H9 (cell line): Measurements from ENCODE around the gene ARIH1. TPM values are rescaled to one million over a fixed set of nuclear protein-coding genes. Genes with fewer than 3 reads are reported as not detected.

Experiments used
- DNase-seq: peaks from one replicate; pipeline ENCODE4 v3.0.0-alpha.2; 2017
- H2AFZ ChIP-seq: one replicate; pipeline ENCODE4 v1.6.1; 2013; ENCODE audit warnings: mild to moderate bottlenecking, low read length, control low read depth, moderate library complexity
- H2AK5ac ChIP-seq: 2 replicates; pipeline ENCODE4 v1.6.1; 2013; ENCODE audit warnings: low read length, control low read depth, mixed read lengths; ENCODE audit not compliant: insufficient read length
- H2BK120ac ChIP-seq: one replicate; pipeline ENCODE4 v1.6.1; 2013; ENCODE audit warnings: low read depth, mild to moderate bottlenecking, low read length, control low read depth, inconsistent platforms; ENCODE audit not compliant: poor library complexity, severe bottlenecking
- H2BK12ac ChIP-seq: 2 replicates; pipeline ENCODE4 v1.6.1; 2013; ENCODE audit warnings: low read length, control low read depth, mixed read lengths, low read depth; ENCODE audit not compliant: insufficient read length
- H2BK15ac ChIP-seq: 2 replicates; pipeline ENCODE4 v1.6.1; 2013; ENCODE audit warnings: low read depth, low read length, control low read depth
- H2BK20ac ChIP-seq: one replicate; pipeline ENCODE4 v1.6.1; 2013; ENCODE audit warnings: low read depth, mild to moderate bottlenecking, low read length, control low read depth, inconsistent platforms; ENCODE audit not compliant: poor library complexity, severe bottlenecking
- H2BK5ac ChIP-seq: 2 replicates; pipeline ENCODE4 v1.6.1; 2013; ENCODE audit warnings: low read length, control low read depth, mixed read lengths; ENCODE audit not compliant: insufficient read length
- H3K14ac ChIP-seq: 2 replicates; pipeline ENCODE4 v1.6.1; 2013; ENCODE audit warnings: low read length, control low read depth; ENCODE audit not compliant: insufficient read depth
- H3K18ac ChIP-seq: 2 replicates; pipeline ENCODE4 v1.6.1; 2013; ENCODE audit warnings: low read depth, mild to moderate bottlenecking, mixed read lengths, low read length, control low read depth; ENCODE audit not compliant: insufficient read length
- H3K23ac ChIP-seq: 2 replicates; pipeline ENCODE4 v1.6.1; 2013; ENCODE audit warnings: low read length, control low read depth, mixed read lengths, low read depth; ENCODE audit not compliant: insufficient read length
- H3K23me2 ChIP-seq: 2 replicates; pipeline ENCODE4 v1.6.1; 2013; ENCODE audit warnings: low read depth, mild to moderate bottlenecking, mixed read lengths, low read length, control low read depth; ENCODE audit not compliant: insufficient read length, poor library complexity, severe bottlenecking
- H3K27ac ChIP-seq: 2 replicates; pipeline ENCODE4 v1.5.1; 2013; ENCODE audit warnings: low read length, control low read depth, mixed read lengths, low read depth; ENCODE audit not compliant: insufficient read length
- H3K27me3 ChIP-seq: 2 replicates; pipeline ENCODE4 v1.6.1; 2013; ENCODE audit warnings: low read length, control low read depth, inconsistent platforms; ENCODE audit not compliant: insufficient read depth
- H3K4ac ChIP-seq: 2 replicates; pipeline ENCODE4 v1.6.1; 2013; ENCODE audit warnings: low read depth, mild to moderate bottlenecking, control low read depth, inconsistent platforms, low read length, moderate library complexity
- H3K4me1 ChIP-seq: 2 replicates; pipeline ENCODE4 v1.6.1; 2013; ENCODE audit warnings: low read length, control low read depth, inconsistent platforms; ENCODE audit not compliant: insufficient read depth
- H3K4me2 ChIP-seq: 2 replicates; pipeline ENCODE4 v1.6.1; 2013; ENCODE audit warnings: low read length, control low read depth, mixed read lengths; ENCODE audit not compliant: insufficient read length, insufficient read depth
- H3K56ac ChIP-seq: 2 replicates; pipeline ENCODE4 v1.6.1; 2013; ENCODE audit warnings: low read depth, mild to moderate bottlenecking, mixed read lengths, low read length, control low read depth; ENCODE audit not compliant: insufficient read length
- H3K79me1 ChIP-seq: 2 replicates; pipeline ENCODE4 v1.6.1; 2013; ENCODE audit warnings: low read depth, mild to moderate bottlenecking, moderate library complexity, low read length, control low read depth, inconsistent platforms; ENCODE audit not compliant: insufficient read depth, poor library complexity, severe bottlenecking
- H3K79me2 ChIP-seq: 2 replicates; pipeline ENCODE4 v1.6.1; 2013; ENCODE audit warnings: low read length, control low read depth, inconsistent platforms; ENCODE audit not compliant: insufficient read depth
- H3K9ac ChIP-seq: 2 replicates; pipeline ENCODE4 v1.6.1; 2013; ENCODE audit warnings: low read length, control low read depth, mixed read lengths; ENCODE audit not compliant: insufficient read length; ENCODE audit errors: extremely low read depth
- H3K9me3 ChIP-seq: one replicate; pipeline ENCODE4 v1.6.1; 2013; ENCODE audit warnings: low read depth, low read length, inconsistent platforms; ENCODE audit not compliant: control insufficient read depth
- H3T11ph ChIP-seq: one replicate; pipeline ENCODE4 v1.6.1; 2013; ENCODE audit warnings: mild to moderate bottlenecking, low read length, control low read depth, inconsistent platforms
- H4K20me1 ChIP-seq: one replicate; pipeline ENCODE4 v1.6.1; 2013; ENCODE audit not compliant: control insufficient read depth, insufficient read length, insufficient read depth
- H4K5ac ChIP-seq: 2 replicates; pipeline ENCODE4 v1.6.1; 2013; ENCODE audit warnings: low read depth, mild to moderate bottlenecking, mixed read lengths, low read length, control low read depth; ENCODE audit not compliant: insufficient read length
- H4K8ac ChIP-seq: replicated peaks from 2 replicates; pipeline ENCODE4 v1.6.1; 2013; ENCODE audit warnings: low read length, control low read depth, mixed read lengths, low read depth; ENCODE audit not compliant: insufficient read length
- H4K91ac ChIP-seq: 2 replicates; pipeline ENCODE4 v1.6.1; 2013; ENCODE audit warnings: low read depth, mild to moderate bottlenecking, moderate library complexity, mixed read lengths, low read length, control low read depth; ENCODE audit not compliant: insufficient read length
- H3K27ac Mint-ChIP-seq, 3 experiments: 2 replicates in 2 of 3; 3 replicates in 1 of 3; pipeline ENCODE4 v1.8.0; 2020 to 2021; ENCODE audit warnings: mixed read lengths in 3 of 3, mild to moderate bottlenecking in 1 of 3, moderate library complexity in 1 of 3
- H3K27me3 Mint-ChIP-seq: 2 replicates; pipeline ENCODE4 v1.8.0; 2021; ENCODE audit warnings: low read depth, mild to moderate bottlenecking, moderate library complexity, mixed read lengths
- H3K36me3 Mint-ChIP-seq, 3 experiments: 2 replicates in 2 of 3; 3 replicates in 1 of 3; pipeline ENCODE4 v1.8.0; 2020 to 2021; ENCODE audit warnings: low read depth in 3 of 3, mixed read lengths in 3 of 3; ENCODE audit not compliant: insufficient read depth in 1 of 3
- H3K4me1 Mint-ChIP-seq, 2 experiments: 2 replicates each; pipeline ENCODE4 v1.8.0; 2020; ENCODE audit warnings: mixed read lengths in 2 of 2
- H3K4me3 Mint-ChIP-seq, 2 experiments: 2 replicates in 1 of 2; 3 replicates in 1 of 2; pipeline ENCODE4 v1.8.0; 2020 to 2021; ENCODE audit warnings: mild to moderate bottlenecking in 2 of 2, mixed read lengths in 2 of 2, moderate library complexity in 1 of 2
- H3K9me3 Mint-ChIP-seq, 2 experiments: 2 replicates in 1 of 2; 3 replicates in 1 of 2; pipeline ENCODE4 v1.8.0; 2020; ENCODE audit warnings: mild to moderate bottlenecking in 2 of 2, mixed read lengths in 2 of 2, moderate library complexity in 1 of 2
- CTCF ChIP-seq: fragments of 200-600 bp; sonication (generic); conservative IDR thresholded peaks from 3 replicates; pipeline ENCODE4 v1.8.0; 2021; ENCODE audit warnings: antibody characterized with exemption, mild to moderate bottlenecking
- WGBS: extraction: QIAGEN DNeasy Blood & Tissue Kit; methylation state at CpG from one replicate; pipeline ENCODE4 v1.1.7; 2013; ENCODE audit warnings: missing lambda C conversion rate, low lambda C conversion rate, mixed read lengths; ENCODE audit not compliant: insufficient read length; ENCODE audit errors: extremely low coverage; 5-methylcytosine and 5-hydroxymethylcytosine counted together
- total RNA-seq: library from RNA; stranded (reverse); gene quantifications from 2 replicates; pipeline ENCODE4 v1.2.1, GENCODE V29; 2021

Gene ARIH1
- total RNA-seq, 1 experiment from 2014 or later = 158 TPM

- DNase-seq = no peak
- Histone ChIP-seq H2BK20ac (no peak overlapping the region), H3K23ac (no peak overlapping the region), H2BK5ac (no peak overlapping the region), H3K56ac (no peak overlapping the region), H3K4me1 (no peaks in the 10 kb centered on the region), H3K18ac (no peak overlapping the region), H2AK5ac (no peak overlapping the region), H2AFZ (no peak overlapping the region), H3K9ac (no peak overlapping the region), H3K79me2 (no peaks in the 10 kb centered on the region), H4K8ac (no peak overlapping the region), H3K9me3 (peaks cover 5% of the 10 kb centered on the region), H3K79me1 (no peaks in the 10 kb centered on the region), H3K14ac (no peak overlapping the region), H3K23me2 (no peaks in the 10 kb centered on the region), H4K91ac (no peak overlapping the region), H3K27ac (no peak overlapping the region), H4K20me1 (no peaks in the 10 kb centered on the region), H3K4ac (no peak overlapping the region), H3T11ph (no peak overlapping the region), H2BK120ac (no peak overlapping the region), H3K4me2 (no peak overlapping the region), H3K27me3 (no peaks in the 10 kb centered on the region), H4K5ac (no peak overlapping the region), H2BK12ac (no peak overlapping the region), H2BK15ac (no peak overlapping the region)
- Mint-ChIP-seq H3K27me3 (no peaks in the 10 kb centered on the region), H3K36me3 (peaks cover 17 to 49% (median 39%) of the 10 kb centered on the region in 3 experiments), H3K9me3 (peaks cover 5 to 9% of the 10 kb centered on the region in 2 experiments), H3K4me1 (no peaks in the 10 kb centered on the region), H3K4me3 (no peak overlapping the region), H3K27ac (no peak overlapping the region)
- no CpG with 5 or more reads among the region's 1 CpG for WGBS
- no peak for TF ChIP-seq CTCF
These were observed 71.0 kb downstream of the ARIH1 start for GRCh38 chr15:72545156-72545555.
